ENCODE results near the gene NUTF2. TPM values are rescaled to one million over a fixed set of nuclear protein-coding genes. Genes with fewer than 3 reads are reported as not detected.

Gene NUTF2
- total RNA-seq, 1 experiment from 2014 or later, result 200 TPM

DNA sequence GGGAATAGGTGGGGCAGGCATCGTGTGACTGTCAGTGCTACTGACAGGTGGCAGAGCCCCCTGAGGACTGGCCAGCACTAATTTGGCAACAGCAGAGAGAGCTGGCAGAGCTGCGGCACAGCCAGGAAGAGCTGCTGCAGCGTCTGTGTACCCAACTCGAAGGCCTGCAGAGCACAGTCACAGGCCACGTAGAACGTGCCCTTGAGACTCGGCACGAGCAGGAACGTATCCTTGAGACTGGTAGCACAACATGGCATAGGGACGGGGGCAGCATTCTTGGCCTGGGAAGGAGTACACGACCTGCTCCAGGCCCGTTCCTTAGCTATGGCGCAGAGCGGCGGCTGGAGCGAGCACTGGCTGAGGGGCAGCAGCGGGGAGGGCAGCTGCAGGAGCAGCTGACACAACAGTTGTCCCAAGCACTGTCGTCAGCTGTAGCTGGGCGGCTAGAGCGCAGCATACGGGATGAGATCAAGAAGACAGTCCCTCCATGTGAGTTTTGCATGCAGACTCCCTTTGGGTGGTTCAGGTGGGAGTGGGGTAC, 35.0 kb downstream of the NUTF2 start:
- H3K27me3 Mint-ChIP-seq (ENCODE audit: low read depth), result no peaks in the 10 kb centered on the region
- TF ChIP-seq PRRX2 (CRISPR knock-in tag; IDR thresholded peaks at IDR 0.05) (no peak), GRHL2 (CRISPR knock-in tag; IDR thresholded peaks at IDR 0.05; ENCODE audit: insufficient replicate concordance, severe bottlenecking) (no peak), ZBTB21 (CRISPR knock-in tag; IDR thresholded peaks at IDR 0.05; ENCODE audit: borderline replicate concordance) (no peak), RORB (CRISPR knock-in tag; IDR thresholded peaks at IDR 0.05) (no peak), CBFB (CRISPR knock-in tag; IDR thresholded peaks at IDR 0.05; ENCODE audit: low read depth) (no peak), ETV6 (CRISPR knock-in tag; IDR thresholded peaks at IDR 0.05) (no peak), GTF2I (CRISPR knock-in tag; conservative IDR thresholded peaks at IDR 0.05) (no peak)
- TF ChIP-seq, protein P1, sequence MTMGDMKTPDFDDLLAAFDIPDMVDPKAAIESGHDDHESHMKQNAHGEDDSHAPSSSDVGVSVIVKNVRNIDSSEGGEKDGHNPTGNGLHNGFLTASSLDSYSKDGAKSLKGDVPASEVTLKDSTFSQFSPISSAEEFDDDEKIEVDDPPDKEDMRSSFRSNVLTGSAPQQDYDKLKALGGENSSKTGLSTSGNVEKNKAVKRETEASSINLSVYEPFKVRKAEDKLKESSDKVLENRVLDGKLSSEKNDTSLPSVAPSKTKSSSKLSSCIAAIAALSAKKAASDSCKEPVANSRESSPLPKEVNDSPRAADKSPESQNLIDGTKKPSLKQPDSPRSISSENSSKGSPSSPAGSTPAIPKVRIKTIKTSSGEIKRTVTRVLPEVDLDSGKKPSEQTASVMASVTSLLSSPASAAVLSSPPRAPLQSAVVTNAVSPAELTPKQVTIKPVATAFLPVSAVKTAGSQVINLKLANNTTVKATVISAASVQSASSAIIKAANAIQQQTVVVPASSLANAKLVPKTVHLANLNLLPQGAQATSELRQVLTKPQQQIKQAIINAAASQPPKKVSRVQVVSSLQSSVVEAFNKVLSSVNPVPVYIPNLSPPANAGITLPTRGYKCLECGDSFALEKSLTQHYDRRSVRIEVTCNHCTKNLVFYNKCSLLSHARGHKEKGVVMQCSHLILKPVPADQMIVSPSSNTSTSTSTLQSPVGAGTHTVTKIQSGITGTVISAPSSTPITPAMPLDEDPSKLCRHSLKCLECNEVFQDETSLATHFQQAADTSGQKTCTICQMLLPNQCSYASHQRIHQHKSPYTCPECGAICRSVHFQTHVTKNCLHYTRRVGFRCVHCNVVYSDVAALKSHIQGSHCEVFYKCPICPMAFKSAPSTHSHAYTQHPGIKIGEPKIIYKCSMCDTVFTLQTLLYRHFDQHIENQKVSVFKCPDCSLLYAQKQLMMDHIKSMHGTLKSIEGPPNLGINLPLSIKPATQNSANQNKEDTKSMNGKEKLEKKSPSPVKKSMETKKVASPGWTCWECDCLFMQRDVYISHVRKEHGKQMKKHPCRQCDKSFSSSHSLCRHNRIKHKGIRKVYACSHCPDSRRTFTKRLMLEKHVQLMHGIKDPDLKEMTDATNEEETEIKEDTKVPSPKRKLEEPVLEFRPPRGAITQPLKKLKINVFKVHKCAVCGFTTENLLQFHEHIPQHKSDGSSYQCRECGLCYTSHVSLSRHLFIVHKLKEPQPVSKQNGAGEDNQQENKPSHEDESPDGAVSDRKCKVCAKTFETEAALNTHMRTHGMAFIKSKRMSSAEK (CRISPR knock-in tag; IDR thresholded peaks at IDR 0.05; ENCODE audit: borderline replicate concordance), result no peak
- TF ChIP-seq, protein P2, sequence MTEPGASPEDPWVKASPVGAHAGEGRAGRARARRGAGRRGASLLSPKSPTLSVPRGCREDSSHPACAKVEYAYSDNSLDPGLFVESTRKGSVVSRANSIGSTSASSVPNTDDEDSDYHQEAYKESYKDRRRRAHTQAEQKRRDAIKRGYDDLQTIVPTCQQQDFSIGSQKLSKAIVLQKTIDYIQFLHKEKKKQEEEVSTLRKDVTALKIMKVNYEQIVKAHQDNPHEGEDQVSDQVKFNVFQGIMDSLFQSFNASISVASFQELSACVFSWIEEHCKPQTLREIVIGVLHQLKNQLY (CRISPR knock-in tag; IDR thresholded peaks at IDR 0.05), result no peak
- ChIA-PET CTCF (interaction anchor here (1.1 to 5.5 kb wide), 3 partner anchors 10 to 60 kb away, joined by 3 to 144 read pairs (median 61); partner anchors contain the start of genes CTRL and LCAT), POLR2A (interaction anchor here (1.1 kb wide), 1 partner anchor 10 kb away, joined by 4 read pairs; no protein-coding TSS in a partner anchor)
- H3K36me3 Mint-ChIP-seq, result peaks cover 51% of the 10 kb centered on the region
- DNase-seq (ENCODE audit: low spot score) (no peak), ATAC-seq (no peak)
- H3K27ac Mint-ChIP-seq, result no peak overlapping the region
- peaks cover 21% of the 10 kb centered on the region for H3K4me1 Mint-ChIP-seq
- H3K9me3 Mint-ChIP-seq, result no peaks in the 10 kb centered on the region
- H3K4me3 Mint-ChIP-seq, result no peak overlapping the region

DNA sequence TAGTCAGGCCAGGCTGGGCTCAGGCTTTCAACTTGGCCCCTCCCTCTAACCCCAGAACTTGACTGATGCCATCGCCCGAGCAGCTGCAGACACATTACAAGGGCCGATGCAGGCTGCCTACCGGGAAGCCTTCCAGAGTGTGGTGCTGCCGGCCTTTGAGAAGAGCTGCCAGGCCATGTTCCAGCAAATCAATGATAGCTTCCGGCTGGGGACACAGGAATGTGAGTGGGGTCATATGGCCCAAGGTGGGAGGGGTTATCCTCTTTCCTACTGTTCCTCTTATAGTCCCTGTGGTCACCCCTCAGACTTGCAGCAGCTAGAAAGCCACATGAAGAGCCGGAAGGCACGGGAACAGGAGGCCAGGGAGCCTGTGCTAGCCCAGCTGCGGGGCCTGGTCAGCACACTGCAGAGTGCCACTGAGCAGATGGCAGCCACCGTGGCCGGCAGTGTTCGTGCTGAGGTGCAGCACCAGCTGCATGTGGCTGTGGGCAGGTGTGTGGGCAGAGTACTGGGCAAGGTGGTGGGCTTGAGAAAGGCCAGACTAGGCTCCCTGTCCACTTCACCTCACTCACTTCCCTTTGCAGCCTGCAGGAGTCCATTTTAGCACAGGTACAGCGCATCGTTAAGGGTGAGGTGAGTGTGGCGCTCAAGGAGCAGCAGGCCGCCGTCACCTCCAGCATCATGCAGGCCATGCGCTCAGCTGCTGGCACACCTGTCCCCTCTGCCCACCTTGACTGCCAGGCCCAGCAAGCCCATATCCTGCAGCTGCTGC, 35.8 kb downstream of the NUTF2 start:
- Mint-ChIP-seq H3K4me1 (peaks cover 23% of the 10 kb centered on the region), H3K9me3 (no peaks in the 10 kb centered on the region), H3K36me3 (peaks cover 42% of the 10 kb centered on the region), H3K27me3 (ENCODE audit: low read depth) (no peaks in the 10 kb centered on the region), H3K27ac (no peak overlapping the region), H3K4me3 (no peak overlapping the region)
- ATAC-seq, result no peak
- CTCF ChIA-PET, result interaction anchor here (0.9 to 5.5 kb wide), 12 partner anchors 8 to 362 kb away, joined by 3 to 144 read pairs (median 22); partner anchors contain the start of genes CTRL, EDC4, LCAT and PSKH1
- POLR2A ChIA-PET, result interaction anchor here (1.1 to 2.6 kb wide), 3 partner anchors 10 to 44 kb away, joined by 3 to 9 read pairs (median 4); partner anchors contain the start of gene PSKH1
- no peak for DNase-seq (ENCODE audit: low spot score)
- no peak for TF ChIP-seq ZNF232 (CRISPR knock-in tag; IDR thresholded peaks at IDR 0.05)
- no peak for TF ChIP-seq JUN (CRISPR knock-in tag; IDR thresholded peaks at IDR 0.05)
- TF ChIP-seq NFE2L1 (CRISPR knock-in tag; IDR thresholded peaks at IDR 0.05), result no peak
- TF ChIP-seq, protein P3, sequence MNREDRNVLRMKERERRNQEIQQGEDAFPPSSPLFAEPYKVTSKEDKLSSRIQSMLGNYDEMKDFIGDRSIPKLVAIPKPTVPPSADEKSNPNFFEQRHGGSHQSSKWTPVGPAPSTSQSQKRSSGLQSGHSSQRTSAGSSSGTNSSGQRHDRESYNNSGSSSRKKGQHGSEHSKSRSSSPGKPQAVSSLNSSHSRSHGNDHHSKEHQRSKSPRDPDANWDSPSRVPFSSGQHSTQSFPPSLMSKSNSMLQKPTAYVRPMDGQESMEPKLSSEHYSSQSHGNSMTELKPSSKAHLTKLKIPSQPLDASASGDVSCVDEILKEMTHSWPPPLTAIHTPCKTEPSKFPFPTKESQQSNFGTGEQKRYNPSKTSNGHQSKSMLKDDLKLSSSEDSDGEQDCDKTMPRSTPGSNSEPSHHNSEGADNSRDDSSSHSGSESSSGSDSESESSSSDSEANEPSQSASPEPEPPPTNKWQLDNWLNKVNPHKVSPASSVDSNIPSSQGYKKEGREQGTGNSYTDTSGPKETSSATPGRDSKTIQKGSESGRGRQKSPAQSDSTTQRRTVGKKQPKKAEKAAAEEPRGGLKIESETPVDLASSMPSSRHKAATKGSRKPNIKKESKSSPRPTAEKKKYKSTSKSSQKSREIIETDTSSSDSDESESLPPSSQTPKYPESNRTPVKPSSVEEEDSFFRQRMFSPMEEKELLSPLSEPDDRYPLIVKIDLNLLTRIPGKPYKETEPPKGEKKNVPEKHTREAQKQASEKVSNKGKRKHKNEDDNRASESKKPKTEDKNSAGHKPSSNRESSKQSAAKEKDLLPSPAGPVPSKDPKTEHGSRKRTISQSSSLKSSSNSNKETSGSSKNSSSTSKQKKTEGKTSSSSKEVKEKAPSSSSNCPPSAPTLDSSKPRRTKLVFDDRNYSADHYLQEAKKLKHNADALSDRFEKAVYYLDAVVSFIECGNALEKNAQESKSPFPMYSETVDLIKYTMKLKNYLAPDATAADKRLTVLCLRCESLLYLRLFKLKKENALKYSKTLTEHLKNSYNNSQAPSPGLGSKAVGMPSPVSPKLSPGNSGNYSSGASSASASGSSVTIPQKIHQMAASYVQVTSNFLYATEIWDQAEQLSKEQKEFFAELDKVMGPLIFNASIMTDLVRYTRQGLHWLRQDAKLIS (CRISPR knock-in tag; IDR thresholded peaks at IDR 0.05; ENCODE audit: borderline replicate concordance), result no peak
- TF ChIP-seq, protein P4, sequence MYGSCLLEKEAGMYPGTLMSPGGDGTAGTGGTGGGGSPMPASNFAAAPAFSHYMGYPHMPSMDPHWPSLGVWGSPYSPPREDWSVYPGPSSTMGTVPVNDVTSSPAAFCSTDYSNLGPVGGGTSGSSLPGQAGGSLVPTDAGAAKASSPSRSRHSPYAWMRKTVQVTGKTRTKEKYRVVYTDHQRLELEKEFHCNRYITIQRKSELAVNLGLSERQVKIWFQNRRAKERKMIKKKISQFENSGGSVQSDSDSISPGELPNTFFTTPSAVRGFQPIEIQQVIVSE (CRISPR knock-in tag; IDR thresholded peaks at IDR 0.05; ENCODE audit: borderline replicate concordance), result no peak
- TF ChIP-seq SMAD3 (CRISPR knock-in tag; IDR thresholded peaks at IDR 0.05; ENCODE audit: borderline replicate concordance), result no peak
- TF ChIP-seq ZNF263 (CRISPR knock-in tag; IDR thresholded peaks at IDR 0.05; ENCODE audit: low read depth), result no peak
- TF ChIP-seq ZNF121 (CRISPR knock-in tag; IDR thresholded peaks at IDR 0.05), result no peak
- no peak for TF ChIP-seq SP1 (CRISPR knock-in tag; conservative IDR thresholded peaks at IDR 0.05)
- TF ChIP-seq, protein P5, sequence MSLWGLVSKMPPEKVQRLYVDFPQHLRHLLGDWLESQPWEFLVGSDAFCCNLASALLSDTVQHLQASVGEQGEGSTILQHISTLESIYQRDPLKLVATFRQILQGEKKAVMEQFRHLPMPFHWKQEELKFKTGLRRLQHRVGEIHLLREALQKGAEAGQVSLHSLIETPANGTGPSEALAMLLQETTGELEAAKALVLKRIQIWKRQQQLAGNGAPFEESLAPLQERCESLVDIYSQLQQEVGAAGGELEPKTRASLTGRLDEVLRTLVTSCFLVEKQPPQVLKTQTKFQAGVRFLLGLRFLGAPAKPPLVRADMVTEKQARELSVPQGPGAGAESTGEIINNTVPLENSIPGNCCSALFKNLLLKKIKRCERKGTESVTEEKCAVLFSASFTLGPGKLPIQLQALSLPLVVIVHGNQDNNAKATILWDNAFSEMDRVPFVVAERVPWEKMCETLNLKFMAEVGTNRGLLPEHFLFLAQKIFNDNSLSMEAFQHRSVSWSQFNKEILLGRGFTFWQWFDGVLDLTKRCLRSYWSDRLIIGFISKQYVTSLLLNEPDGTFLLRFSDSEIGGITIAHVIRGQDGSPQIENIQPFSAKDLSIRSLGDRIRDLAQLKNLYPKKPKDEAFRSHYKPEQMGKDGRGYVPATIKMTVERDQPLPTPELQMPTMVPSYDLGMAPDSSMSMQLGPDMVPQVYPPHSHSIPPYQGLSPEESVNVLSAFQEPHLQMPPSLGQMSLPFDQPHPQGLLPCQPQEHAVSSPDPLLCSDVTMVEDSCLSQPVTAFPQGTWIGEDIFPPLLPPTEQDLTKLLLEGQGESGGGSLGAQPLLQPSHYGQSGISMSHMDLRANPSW (CRISPR knock-in tag; conservative IDR thresholded peaks at IDR 0.05; ENCODE audit: low read depth), result no peak

Measured in WTC11 (cell line).